GM19193 (cell line): Measurements from ENCODE around the gene BUB3.

Experiments
- POLR2A ChIP-seq: IDR thresholded peaks from 4 replicates; pipeline ENCODE4 v1.6.1; 2011; ENCODE audit not compliant: insufficient read depth, insufficient read length; ENCODE audit errors: extremely low read depth

Gene BUB3

DNA sequence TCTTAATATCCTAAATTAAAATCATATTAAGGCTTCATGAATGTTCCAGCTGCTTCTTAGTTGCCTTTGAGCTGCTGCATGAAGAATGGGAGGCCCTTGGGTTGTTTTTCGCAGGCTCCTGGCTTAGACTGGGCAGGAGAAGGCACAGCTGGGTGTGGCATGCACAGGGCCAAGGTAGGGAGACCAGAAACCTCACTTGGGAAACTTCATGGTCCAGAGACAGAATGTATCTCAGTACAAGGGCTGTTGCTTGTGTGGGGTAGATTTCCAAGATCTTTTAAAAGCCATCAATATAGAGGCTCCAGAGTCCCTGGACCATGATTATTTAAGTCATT lies 49.9 kb downstream of the BUB3 start:
- no peak for TF ChIP-seq POLR2A

DNA sequence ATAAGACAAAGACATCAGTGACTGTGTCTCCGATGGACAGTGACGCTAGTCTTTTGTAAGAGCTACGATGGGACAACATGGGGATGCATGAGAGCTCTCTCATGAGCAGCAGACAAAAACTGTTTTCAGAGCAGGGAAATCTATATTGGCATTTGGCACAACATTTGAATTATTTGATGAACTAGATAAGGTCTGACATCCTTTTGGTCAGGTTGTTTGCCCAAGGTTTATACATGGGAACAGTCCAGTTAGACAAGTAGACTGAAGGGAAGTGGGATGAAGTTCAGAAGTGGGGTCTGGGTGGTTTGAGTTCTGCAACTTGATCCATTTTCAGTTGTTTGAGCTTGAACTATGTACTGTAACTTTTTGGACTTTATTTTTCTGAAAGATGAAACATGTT lies 50.8 kb downstream of the BUB3 start:
- TF ChIP-seq POLR2A, result no peak

DNA sequence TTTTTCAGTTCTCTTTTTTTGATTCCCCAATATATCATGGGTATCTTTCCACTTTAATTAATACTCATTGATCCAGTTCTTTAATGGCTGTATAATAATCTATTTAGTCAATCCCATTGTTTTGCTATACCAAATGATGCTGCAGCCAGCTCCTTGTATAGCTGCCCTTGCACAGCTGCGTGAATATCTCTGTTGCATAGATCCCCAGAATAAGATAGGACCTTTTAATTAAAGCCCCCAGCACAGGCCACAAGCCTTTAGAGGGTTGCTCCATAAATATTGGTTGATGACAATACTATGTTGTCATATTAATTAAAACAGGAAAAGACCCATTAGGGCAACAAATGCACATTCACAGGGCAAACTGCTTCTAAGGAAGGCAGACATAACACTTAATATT lies 57.9 kb downstream of the BUB3 start:
- no peak for TF ChIP-seq POLR2A

DNA sequence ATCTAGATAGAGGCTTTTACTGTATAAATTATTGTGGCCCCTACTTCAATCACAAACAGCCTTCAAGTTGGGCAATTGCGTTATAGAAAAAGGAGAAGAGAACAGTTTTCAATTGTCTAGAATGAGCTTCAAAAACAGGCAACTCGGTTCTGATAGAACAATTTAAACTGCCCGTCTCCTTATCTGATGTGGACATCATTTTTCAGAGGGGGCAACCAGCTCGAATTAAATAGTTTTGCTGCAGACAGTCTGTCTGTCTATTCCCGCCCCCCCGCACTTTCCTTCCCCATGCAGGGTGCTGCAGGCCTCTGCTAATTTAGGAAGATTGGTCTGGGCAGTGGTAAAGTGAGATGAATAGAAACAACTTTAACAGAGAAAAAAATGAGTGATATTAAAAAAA lies 58.4 kb downstream of the BUB3 start:
- TF ChIP-seq POLR2A, result no peak

DNA sequence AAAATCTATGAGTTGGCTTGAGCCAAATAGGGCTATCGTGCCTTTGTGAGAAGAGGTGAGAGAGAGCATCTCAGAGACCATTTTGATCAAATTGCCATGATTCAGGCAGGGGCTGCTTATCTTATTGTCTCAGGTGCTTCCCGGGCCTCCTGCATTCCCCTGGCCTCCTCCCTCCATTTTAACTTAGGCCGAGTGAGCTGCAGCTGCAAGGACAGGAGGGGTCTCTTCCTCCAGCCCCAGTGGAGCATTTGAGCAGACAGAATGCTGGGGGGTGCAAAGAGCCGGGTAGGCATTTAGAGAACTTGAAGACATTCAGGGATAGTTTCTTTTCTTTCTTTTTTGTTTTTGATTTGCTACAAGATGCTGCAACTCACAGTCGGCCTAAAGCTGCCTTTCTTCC lies 59.0 kb downstream of the BUB3 start:
- TF ChIP-seq POLR2A, result no peak
